Left lobe of liver (tissue), 2 donors: Measurements from ENCODE around the gene MDN1. TPM values are rescaled to one million over a fixed set of nuclear protein-coding genes. Genes with fewer than 3 reads are reported as not detected.
"Not testable (repeated sequence)": the region's sequence is repeated elsewhere in the genome, so short reads cannot be mapped to it uniquely, and the experiment has no call there.

Experiments
- ATAC-seq: fragments of 200-7000 bp; cut with Tn5 transposase; one replicate; pipeline ENCODE4 v1.9.1; 2020; ENCODE audit warnings: mild to moderate bottlenecking, moderate library complexity
- DNase-seq: peaks from one replicate; pipeline ENCODE4 v3.0.0-alpha.2; 2020; ENCODE audit warnings: low spot score
- total RNA-seq: library from RNA; stranded (reverse); gene quantifications from one replicate; pipeline ENCODE4 v1.2.1, GENCODE V29; 2021
- donor health status: DM: no; HTN: no; CAD: no; lungs with moderate emphysema.
- donor health status: DM: no; HTN: yes; CAD: no.

Gene MDN1
- total RNA-seq, 1 donor from 2014 or later = 35.1 TPM

DNA sequence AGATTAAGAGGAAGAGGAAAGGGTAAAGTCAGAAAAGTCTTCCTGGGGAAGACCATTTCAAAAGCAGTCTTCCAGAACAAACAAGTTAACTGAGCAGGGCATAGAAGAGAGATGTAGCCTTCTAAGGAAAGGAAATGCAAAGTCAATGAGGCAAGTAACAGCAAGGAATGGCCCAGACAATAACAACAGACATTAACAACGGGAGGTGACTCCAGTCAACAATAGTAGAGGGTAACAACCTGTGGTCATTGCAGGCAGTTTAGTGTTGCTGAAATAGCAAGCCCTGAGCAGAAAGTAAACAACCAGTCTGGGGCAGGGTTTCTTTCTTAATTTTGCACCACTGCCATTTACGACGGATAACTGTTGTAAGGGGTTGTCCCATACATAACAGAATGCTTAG is 2.1 kb downstream of the MDN1 start:
- peak; percentile 34 for ATAC-seq

DNA sequence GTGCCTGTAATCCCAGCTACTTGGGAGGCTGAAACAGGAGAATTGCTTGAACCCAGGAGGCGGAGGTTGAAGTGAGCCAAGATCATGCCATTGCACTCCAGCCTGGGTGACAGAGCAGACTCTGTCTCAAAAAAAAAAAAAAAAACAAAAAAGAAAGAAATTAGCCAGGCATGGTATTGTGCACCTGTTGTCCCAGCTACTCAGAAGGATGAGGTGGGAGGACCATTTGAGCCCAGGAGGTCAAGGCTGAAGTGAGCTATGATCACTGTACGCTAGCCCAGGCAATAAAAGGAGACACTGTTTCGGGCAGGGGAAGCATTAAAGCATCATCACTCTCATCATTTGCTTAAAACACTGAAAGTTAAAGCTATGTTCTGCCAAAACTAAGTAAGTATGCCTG is 6.2 kb downstream of the MDN1 start:
- DNase-seq, ATAC-seq: not testable (repeated sequence)

More for the DNA sequence above, 2.1 kb downstream of the MDN1 start:
- DNase-seq = no peak

DNA sequence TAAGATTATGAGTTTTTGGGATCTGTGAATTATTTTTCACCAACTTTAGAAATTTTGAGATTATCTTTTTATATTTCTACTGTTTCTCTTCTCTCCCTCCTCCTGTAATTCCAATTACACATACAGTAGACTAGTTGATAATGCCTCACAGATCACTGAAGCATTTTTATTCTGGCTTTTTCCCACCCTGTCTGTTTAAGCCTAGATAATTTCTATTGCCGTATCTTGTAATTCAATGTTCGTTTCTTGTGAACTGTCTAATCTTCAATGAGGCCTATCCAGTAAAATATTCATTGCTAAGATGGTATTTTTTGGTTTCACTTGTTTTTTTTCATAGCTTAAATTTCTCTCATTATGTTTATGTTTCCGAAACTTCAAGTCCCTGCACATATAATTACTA is 12.0 kb downstream of the MDN1 start:
- ATAC-seq = no peak
- DNase-seq = no peak

DNA sequence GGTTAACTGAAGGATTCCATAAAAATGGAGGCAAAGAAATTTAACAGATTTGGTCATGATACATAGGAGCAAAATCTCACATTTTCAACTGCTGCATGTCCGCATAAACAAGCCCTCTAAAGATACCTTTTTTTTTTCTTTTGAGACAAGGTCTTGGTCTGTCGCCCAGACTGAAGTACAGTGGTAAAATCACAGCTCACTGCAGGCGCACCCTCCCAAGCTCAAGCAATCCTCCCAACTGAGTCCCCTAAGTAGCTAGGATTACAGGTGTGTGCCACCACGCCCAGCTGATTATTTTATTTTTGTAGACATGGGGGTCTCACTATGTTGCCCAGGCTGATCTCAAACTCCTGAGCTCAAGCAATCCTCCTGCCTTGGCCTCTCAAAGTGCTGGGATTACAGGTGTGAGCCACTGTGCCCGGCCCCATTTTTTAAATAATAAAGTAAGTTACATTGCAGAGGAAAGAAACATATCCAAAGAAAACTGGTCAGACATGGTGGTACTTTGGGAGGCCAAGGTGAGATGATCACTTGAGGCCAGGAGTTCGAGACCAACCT is 13.7 kb downstream of the MDN1 start:
- ATAC-seq (peak; percentile 22), DNase-seq (no peak)

DNA sequence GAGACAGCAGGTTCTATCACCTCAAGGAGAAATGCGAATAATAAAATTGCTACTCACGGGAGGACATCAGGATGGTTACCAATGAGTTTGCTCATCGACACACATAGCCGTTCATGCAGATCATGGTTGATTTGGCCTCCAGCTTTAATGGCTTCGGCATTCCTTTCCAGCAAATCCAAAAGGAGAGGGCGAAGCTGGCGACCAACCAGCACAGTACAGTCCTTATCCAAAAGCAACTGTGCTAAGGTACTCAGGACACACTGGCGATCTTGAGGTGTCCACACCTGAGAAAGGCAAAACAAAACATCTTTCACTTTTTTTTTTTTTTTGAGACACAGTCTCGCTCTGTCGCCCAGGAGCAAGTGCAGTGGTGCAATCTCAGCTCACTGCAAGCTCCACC is 16.3 kb downstream of the MDN1 start:
- ATAC-seq (no peak), DNase-seq (no peak)

DNA sequence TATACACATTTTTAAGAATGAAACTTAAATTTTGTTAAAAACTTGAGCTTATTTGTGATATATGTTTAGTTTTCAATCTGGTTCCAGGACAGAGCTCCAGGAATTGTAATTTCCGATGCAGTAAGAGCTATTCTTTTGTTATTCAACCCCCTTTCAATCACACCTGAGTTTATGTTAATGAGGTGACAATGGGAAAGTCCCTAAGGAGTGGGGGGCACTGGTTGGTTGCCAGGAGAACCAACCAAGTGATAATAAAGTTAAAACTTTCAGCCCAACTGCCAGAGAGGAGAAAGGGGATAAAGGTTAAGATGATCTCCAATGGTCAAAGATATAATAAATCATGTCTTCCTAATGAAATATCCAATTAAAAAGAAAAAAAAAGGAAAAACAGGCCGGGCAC is 19.8 kb downstream of the MDN1 start:
- no peak for DNase-seq

DNA sequence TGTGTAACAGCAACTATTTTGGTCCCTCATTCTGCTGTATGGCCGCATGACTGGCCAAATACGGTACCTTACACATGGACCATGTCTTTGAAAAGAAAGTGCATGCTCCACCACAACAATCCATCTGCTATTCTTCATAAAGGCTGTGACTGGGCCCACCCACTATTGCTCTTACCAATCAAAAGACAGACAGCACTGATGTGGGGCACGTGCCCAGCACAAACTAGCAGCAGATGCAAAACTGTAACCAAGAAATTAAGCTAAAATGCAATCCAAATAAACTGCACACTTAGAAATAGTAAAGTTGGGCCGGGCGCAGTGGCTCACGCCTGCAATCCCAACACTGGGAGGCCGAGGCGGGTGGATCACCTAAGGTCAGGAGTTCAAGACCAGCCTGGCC is 20.5 kb downstream of the MDN1 start:
- no peak for ATAC-seq
- DNase-seq = no peak

More for the DNA sequence above, 19.8 kb downstream of the MDN1 start:
- ATAC-seq = no peak

DNA sequence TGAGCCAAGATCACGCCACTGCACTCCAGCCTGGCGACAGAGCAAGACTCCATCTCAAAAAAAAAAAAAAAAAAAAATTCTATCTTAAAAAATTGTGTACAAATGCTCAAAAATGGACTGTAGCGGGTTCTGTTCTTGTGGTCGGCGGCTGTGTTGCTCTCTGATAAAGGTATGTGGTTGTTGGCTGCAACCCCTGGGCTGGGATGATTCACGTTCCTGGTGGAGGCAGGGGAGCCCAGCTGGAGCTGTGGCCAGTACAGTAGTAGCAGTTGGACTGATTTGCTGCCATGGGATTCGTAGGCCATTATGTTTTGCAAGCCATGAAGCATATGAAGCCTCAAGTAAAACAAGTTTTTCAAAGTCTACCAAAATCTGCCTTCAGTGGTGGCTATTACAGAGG is 22.3 kb downstream of the MDN1 start:
- DNase-seq (no peak), ATAC-seq (no peak)

DNA sequence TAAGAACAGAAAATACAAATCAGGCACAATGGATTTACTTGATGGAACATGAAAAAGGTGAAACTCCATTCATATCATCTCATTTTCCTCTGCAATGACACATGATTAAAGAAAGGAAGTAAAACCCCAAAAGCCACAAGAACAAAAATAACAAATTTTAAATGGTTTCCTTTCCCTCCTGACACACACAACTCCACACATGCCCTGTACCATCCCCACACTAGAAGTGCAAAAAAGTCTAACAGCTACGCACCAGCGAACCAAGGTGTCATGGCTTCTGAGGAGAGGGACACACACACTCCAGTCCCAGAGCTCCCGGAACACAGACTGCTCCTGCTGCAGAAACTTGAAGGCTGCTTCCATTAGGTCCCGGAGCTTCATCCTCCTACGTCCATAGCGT is 25.3 kb downstream of the MDN1 start:
- ATAC-seq = no peak

DNA sequence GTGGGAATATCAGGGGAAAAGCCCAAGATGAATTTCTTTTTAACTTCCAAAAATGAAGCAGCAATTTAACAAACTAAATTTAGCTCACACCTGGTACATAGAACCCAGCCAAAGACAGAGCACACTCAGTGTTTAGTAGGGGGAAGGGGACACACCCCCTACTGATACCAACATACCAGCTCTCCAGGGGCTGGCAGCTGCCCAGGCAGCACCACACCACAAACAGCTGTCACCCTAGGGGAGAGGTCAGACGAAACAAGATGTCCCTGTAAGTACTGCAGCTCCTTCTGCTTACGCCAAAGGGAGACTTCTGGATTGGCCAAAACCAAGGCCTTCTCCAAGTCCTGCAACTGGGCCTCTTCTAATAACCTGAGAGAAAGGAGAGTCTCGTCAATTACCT is 26.0 kb downstream of the MDN1 start:
- ATAC-seq = peak; percentile 12
- DNase-seq = no peak

More for the DNA sequence above, 25.3 kb downstream of the MDN1 start:
- no peak for DNase-seq

DNA sequence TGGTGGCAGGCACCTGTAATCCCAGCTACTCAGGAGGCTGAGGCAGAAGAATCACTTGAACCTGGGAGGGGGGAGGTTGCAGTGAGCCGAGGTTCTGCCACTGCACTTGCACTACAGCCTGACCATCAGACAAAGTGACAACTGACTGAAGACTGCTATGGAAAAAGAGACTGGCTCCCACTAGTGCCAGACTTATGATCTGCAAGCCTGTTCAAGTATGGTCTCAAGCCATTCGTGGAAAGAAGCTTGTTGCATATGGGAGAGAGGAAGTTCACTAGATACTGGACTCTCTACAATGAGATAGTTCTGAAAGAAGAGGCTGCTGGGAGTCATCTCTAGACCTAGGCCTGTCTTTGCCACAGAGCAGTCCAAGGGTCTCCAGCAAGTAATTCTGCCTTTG is 26.7 kb downstream of the MDN1 start:
- DNase-seq (peak; percentile 51), ATAC-seq (peak; percentile 99)

DNA sequence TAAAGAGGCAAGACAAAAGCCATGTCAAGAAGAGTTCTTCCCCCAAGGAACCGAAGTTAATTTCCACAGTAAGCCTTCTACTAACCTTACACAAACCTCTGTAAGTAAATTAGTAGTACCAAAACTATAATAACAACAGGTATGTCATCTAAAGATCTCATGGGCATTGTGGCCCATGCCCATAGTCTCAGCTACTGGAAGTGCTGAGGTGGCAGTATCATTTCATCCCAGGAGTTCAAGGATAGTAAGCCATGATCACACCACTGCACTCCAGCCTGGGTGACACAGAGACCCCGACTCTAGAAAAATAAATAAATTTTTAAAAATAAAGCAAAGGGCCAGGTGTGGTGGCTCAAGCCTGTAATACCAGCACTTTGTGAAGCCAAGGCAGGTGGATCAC is 29.2 kb downstream of the MDN1 start:
- no peak for DNase-seq
- ATAC-seq = no peak

DNA sequence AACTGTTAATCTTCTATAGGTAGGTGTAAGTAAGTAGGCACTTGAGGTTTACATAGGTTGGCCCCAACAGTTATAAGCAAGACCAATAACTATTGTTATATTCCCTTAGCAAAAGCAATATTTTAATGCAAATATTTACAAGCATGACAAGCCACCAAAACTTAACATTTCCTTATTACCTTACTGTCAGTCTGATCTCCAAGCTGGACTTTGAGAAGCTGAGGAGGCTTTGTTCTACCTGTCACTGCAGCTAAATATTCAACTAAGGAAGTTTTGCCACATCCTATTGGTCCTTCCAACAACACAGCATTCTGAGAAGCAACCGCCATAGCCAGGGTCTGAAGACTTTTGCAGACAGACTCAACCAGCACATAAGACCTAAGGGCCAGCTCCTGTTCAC is 29.6 kb downstream of the MDN1 start:
- no peak for ATAC-seq

DNA sequence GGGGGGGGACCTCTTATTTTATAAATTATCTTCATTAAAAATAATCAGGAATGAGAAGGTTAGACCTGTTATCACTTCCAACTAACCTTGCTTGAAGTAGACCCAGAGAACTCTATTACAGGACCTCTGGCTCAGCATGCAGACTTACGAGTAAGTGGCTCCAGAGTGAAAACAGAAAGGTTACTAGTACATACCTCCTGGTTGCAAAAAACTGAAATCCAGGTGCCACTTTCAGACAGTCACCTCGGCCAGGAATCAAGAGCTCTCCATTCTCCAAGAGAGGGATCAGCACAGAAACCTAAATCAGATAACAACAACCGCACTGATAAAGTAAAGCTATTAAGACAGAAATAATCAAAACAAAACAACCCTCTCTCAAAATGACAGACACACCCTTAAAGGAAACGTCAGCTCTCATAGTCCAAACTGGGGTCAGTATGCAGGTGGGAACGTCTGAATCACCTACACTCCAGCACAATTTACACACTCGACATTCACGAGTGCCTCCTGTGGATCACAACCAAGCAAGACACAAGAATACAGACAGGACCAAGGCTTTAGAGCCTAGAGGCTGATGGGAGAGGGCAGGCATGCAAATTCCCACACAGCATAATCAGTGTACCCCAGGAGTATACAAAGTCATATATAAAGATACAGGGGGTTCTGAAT is 31.8 kb downstream of the MDN1 start:
- ATAC-seq = peak; percentile 37
- DNase-seq = no peak

More for the DNA sequence above, 29.6 kb downstream of the MDN1 start:
- DNase-seq = no peak

DNA sequence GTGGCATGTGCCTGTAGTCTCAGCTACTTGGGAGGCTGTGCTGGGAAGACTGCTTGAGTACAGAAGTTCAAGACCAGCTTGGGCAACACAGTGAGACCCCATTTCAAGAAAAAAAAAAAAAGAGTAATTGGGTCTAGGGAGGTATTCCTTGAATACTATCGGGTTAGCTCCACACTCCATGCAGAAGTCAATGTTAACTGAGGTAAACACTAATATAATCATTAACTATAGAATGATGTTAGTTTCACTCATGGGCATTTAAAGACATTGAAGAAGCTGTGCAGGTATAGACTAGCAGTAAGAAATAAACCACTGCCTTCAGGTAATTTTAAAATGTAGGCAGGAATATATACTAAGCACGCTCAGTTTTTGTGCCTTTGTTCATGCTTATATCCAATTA is 32.6 kb downstream of the MDN1 start:
- DNase-seq = no peak
- ATAC-seq = peak; percentile 54

DNA sequence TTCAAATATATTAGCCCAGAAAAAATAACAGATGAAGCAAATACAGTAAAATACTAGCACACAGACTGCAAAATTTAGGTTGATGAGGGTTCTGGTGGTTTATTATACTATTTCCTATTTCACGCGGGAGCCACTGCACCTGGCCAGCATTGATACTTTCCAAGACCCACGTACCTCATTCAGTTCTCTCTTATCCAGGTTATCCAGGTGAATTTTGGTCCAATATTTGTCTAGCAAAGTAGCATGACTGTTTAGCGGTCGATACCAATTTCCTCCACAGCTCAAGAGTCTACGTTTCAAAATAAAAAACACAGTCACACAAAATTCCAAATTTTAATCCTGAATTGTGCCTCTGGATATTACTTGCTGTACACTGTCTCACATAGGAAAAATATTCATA is 34.8 kb downstream of the MDN1 start:
- ATAC-seq = peak; percentile 49
- DNase-seq = no peak

DNA sequence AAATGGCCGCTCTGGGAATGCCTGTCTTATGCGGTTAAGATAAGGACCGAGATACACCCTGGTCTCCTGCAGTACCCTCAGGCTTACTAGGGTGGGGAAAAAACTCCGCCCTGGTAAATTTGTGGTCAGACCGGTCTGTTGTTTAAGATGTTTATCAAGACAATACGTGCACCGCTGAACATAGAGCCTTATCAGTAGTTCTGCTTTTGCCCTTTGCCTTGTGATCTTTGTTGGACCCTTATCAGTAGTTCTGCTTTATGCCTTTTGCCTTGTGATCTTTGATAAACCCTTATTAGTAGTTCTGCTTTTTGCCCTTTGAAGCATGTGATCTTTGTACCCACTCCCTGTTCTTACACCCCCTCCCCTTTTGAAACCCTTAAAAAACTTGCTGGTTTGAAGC is 36.3 kb downstream of the MDN1 start:
- DNase-seq, ATAC-seq: not testable (repeated sequence)

DNA sequence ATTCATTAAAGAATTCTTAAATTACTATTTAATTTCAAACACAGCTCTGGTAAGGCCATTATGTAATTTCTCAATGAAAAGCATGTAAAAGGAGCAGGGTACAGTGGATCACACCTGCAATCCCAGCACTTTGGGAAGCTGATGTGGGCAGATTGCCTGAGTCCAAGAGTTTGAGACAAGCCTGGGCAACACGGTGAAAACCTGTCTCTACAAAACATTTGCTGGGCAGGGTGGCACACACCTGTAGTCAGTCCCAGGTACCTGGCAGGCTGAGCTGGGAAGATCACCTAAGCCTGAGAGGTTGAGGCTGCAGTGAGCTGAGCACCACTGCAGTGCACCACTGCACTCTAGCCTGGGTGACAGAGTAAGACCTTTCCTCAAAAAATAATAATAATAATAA is 37.4 kb downstream of the MDN1 start:
- ATAC-seq (peak; percentile 59), DNase-seq (peak; percentile 66)

DNA sequence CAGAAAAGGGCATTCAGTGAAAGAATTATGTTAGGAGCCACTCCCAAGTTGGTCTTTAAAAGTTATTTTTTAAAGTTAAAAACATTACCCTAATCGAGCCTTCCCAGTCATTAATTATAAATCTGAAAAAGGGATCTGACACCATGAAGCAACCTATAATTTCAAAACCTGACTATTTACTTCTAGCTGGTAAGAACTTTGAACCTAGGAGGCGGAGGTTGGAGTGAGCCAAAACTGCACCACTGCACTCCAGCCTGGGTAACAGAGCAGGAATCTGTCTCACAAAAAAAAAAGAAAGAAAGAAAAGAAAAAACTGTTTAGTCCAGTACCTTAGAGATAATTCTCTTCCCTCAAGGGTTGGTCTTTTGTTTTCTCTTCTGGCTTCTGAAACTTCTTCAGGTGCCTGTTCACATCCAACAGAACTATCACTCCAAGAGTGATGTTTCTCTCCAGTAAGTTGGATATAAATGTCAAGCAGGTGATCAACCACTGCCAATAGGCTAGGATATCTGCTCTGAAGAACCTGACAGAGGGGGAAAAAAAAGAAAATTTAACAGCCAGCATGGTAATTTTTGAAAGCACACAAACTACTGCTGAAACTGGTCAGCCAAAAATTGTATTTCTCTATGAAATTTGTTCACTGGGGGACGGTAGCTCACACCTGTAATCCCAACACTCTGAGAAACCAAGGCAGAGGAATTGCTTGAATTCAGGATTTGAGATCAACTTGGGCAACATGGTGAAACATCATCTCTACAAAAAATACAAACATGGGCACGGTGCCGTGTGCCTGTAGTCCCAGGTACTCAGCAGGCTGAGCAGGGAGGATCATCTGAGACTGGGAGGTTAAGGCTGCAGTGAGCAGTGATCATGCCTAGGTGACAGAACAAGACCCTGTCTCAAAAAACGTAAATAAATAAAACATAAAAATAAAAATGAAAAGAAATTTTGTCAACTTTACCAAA is 38.2 kb downstream of the MDN1 start:
- ATAC-seq = peak; percentile 78
- DNase-seq = peak; percentile 69

DNA sequence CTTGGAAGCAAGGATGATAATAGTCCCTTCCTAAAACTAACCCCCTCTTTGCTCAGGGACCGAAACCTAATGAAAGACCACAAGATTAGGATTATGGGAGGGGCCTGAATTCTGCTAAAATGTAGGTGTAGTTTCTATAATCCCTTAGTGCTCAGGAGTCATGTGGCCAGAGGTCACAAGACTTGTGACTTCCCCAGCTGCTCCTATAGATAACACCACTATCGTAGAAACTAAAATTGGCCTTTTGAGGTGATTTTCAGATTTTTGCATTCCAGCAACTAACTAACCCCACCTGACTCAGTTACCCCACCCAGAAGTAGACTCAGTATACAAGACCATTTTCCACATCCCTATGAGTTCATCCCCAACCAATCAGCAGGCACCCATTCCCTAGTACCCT is 42.1 kb downstream of the MDN1 start:
- no peak for DNase-seq

DNA sequence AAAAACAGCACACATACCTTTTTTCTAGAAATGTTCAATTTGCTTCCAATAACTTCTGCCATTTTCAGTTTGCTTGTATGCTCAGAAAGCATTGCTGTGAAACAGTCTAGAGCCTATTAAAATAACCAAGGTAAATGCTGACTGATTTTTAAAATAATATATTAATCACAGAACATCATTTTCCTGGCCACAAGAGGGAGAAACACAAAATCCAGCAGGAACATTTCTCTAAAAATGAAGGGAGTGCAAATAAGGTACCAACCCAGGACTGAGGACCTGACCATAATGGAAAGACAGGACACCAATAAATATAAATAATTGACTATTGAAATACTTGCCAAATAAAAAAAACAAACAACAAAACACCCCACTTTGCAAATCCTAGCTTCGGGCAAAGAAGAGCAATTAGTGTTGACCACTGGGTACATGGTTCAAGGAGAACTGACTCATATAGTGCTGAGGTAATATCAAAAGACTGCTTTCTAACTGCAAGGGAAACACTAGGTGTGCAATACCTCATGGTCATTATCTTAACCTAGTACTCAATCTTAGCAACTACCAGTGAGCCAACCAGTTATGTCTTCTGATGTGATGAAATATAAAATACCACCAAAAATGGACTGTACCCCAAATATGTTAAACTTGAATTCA is 42.9 kb downstream of the MDN1 start:
- DNase-seq (no peak), ATAC-seq (peak; percentile 16)

More for the DNA sequence above, 42.1 kb downstream of the MDN1 start:
- no peak for ATAC-seq
